ENCODE results near the gene TJP2.
A peak's percentile ranks its signal among the peaks of the same experiment; 100 is the strongest.

Gene TJP2

DNA sequence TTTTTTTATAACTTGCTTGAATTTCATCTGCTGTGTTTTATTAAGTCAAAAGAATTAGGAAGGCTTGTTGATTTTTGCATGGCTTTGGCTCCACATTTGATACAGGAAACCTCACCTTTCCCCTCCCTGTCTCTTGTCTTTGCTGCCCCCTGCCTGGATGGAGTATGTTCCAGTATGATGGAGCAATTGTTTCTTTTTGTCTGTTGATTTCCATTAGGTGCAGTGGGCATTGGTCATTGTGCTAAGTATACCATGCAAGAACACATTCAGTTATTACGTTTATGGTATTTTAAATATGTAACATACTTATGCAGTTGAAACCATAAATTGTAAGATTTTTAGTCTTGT lies 19.6 kb downstream of the TJP2 start:
- DNase-seq, result peak; percentile 27

DNA sequence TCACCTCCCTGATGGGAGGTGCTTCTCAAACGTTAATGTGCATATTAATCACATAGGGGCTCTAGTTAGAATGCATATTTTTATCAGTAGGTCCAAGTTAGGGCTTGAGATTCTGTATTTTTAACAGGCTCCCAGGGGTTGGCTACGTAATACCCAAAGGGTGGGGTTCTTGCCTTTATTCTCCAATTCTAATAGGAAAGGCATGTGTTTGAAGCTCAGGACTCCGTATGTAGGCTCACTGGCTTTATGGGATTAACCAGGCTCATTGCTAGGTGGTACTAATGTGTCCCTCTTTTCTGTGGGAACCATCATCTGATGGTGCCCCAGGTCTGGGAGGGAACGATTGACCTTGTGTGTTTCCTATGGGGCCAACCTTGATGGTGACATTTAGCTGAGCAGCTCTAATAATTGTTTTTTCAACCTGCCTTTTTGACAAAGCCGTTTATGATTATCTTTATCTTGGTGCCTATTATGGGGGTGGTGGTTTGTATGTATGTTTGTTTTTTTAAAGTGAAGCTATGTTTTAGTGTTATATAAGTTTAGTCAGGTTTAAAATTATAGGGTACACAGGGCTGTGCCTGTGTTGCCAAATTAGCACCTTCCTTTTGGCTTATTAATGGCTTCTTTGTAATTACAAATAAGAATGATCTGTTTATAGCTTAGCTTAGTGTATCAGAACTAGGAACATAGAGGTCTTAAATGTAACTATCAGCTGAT lies 20.8 kb downstream of the TJP2 start:
- DNase-seq, result no peak

DNA sequence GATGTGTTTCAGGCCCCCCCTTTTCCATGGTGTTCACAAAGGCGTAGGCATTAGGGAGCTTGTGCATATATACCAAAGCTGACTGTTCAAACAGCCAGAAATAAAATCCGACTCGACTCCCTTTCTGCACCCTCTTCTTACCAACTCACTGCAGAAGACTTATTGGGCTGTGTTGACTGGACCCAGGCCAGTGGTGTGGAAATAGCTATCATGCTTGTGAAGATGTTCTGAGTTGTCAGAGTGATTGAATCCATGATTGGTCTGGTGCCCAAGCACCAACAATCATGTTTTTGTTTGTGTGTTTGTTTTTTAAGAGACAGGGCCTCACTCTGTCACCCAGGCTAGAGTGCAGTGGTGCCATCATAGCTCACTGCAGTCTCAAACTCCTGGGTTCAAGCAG lies 21.6 kb downstream of the TJP2 start:
- DNase-seq, result no peak

DNA sequence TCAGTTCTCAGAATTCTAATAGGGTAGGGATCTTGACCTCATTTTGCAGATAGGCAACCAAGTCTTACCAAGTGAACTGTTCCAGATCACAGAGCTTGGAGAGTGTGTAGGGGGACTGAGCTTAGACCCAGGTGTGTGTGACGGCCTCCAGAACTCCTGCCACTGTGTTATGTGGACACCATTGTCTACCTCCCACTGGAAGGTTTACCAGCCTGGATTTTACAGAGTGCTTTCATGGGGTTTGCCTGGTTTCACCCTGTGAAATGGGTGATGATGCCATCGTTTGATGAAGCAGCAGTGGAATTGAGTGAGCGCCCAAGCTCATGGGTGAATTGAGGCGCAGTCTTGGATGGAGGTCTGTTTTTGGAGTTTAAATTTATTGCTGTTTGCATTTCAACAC lies 23.6 kb downstream of the TJP2 start:
- DNase-seq, result no peak

DNA sequence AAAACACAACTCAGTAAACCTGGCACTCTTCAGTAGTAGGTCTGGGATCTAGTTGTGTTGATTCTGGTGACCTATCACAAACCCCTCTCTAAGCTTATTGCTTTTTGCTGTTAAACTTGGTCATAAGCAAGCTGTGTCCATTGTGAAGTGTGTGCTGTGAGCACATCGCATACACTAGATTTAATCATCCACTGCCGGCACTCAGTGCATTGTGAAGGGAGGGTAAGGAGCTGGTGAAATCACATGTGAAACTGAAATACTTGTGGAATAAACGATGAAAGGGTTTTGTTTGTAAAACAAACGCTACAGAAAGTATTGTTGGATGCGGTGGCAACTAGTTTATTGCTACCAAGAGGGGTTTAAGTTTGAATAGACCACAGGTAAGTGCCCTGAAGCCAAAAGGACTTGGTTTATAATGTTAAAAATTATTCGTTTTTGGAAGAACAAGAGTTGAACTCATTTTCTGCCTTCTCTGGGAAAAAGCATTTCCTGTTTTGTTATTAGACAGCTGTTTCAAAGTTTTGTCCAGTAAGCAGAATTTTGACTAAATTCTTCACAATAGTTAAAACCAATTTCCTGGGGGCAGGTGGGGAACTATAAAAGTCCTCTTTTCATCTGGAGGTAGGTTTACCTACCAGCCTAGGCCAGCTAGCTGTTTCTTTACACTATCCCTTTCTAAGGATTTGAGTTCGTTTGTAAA lies 24.6 kb downstream of the TJP2 start:
- no peak for DNase-seq

DNA sequence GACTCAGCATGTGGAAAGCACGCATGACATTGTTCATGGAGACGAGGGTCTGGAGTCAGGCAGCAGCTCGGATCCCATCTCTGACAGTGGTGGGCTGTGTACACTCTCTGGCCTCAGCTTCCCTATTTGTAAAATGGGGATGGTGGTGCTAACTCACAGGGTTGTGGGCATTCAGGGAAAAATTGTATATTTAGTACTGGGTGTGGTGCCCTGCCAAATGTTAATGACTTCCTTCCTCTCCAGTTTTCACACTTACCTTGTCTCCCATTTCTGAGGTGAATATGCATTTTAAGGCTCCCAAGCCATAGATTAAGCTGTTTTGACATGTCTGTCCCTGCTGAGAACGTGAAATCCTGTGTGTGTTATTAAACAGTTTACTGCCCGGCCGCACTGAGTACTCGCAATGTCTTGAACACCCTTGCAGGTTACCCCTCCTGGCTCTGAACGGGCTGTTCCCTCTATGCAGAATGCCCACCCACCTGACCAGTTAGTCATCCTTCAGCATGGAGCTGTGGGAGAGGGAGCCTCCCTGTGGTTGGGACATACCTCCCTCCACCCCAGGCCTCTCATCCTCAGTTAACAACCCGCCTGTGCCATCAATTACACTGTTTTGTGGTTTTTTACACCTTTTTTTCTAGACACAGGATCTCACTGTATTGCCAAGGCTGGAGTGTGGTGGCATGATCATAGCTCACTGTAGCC lies 25.8 kb downstream of the TJP2 start:
- DNase-seq, result no peak

DNA sequence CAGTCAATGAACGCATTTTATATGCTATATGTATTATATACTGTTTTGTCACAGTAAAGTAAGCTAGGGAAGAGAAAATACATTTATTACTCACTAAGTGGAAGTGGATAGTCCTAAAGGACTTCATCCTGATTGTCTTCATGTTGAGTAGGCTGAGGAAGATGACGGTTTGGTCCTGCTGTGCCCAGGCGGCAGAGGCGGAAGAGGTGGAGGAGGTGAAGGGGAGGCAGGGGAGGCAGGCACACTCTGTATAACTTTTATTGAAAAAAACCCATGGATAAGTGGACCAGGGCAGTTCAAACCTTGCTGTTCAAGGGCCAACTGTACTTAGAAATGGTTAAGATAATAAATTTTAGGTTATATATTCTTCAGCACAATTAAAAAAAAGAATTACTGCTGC lies 28.5 kb downstream of the TJP2 start:
- no peak for DNase-seq

DNA sequence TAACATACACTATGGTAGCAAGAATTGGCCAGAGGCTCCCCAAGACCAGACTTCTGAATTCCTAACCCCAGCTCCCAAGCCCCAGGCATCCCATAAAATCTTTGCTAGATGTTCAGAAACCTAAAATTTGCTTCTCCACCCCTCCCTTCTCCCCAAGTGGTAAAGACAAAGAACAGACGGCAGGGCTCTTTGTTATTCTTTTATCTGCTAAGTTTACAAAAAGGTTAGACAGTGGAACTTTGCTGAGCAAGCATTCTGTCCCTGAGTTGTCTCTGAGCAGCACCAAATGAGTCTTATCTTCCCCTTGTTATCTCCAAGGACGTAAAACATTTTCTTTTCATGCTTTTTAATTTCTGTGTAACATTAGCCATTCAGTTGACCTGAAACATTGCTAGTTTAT lies 30.2 kb downstream of the TJP2 start:
- DNase-seq, result no peak

DNA sequence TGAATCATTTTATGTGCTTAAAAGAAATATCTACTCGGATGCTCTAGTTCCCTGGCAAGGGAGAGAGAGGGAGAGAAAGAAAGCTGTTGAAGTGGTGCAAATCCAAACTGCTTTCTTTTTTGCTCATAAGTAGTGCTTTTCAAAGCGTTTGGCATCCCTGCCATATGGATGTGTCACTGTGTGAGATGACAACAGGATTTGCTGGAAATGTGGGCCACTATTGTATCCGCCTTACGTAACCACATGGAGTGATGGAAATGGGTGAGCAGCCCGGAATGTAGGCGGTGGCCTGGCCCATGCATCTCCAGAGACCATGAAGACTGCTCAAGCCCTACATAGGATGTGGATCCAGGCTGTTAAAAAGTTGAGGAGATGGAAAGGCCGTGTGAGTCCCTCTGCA lies 30.8 kb downstream of the TJP2 start:
- no peak for DNase-seq

DNA sequence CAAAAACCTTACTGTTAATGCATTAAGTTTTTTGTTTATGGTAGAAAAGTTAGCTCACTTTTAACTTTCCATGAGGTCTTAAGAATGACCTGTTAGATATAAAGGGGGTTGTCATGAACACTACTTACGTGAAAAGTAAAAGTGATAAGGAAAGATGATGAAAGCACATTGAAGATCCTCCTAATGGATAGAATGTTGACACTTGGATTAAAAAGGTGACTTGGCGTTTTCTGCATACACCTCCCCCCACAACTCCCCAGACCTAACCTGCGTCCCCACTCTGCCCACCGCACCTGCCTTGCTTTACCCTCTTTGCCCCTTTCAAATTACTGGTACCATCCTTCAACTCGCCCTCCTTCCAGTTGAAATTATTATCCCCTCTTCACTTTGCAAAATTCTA lies 32.0 kb downstream of the TJP2 start:
- DNase-seq, result no peak

DNA sequence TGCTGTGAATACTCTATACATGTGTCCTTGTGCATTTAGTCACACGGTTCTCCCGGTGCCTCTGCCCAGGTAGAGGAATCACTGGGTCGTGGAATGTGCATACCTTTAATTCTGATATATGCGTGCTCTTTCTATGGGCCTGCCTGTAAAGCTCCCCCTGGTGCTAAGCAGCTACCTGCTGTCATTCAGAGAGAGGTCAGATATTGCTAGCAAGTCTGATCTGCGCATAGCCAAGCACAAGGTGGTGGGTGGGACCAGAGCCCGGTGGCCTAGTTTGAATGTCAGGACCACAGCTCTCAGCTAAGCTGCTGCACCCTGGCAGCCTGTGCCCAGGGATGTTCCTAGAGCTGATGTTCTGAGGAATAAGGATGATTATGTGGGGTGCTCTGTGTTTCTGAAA lies 33.4 kb downstream of the TJP2 start:
- DNase-seq, result no peak

DNA sequence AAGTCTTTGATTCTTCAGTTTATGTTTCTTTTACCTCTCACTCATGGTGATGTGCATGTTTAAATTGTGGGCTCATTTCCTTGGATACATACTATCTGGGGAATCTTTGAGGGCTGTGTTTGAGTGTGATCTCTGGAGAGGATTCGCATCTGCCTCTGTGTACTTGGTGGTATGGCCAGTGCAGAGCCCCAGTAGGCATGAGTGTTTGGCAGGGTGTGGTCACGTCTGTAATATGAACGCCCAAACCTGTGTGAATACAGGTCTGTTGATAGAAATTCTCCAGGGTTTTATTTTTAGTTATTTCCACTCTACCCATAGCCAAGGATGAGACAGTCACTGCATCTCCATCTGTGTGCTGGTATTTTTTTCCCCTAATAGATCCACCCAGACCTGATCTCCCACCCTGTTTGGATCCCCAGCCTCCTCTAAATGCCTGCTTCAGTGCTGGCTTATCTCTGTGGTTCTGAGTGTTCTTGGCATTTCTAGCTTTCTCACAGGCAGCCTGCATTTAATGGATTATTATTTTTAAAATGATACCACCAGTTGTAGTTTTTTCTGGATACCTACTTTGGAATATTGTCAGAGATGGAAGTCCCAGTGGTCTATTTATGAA lies 37.5 kb downstream of the TJP2 start:
- no peak for DNase-seq

DNA sequence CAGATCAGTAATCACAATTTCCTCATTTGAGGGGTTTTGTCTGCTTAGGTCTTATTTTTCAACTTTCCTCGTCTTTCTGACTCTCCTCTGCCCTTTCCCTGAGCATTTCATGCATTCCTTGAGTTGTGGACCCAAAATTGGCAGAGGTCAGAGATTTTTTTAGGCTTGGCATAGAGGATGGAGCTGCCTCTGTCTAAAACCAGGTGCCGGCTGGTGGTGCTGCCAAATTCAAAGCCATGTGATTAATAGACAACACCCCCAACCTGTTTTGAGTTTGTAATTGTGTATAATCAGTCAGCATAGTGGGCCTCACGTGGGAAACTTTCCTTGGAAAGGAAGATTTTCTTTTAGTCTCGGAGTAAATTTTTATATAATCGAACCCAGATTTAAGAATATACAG lies 39.6 kb downstream of the TJP2 start:
- no peak for DNase-seq

DNA sequence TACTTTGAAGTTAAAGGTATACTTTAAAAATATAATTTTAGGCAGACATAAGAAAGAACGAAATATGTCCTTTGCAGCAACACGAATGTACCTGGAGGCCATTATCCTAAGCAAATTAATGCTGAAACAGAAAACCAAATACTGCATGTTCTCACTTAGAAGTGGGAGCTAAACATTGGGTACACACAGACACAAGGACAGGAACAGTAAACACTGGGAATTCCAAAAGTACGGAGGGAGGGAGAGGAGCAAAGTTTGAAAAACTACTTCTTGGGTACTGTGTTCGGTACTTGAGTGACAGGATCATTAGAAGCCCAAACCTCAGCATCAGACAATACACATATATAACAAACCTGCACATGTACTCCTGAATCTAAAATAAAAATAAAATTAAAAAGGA lies 40.9 kb downstream of the TJP2 start:
- no peak for DNase-seq

DNA sequence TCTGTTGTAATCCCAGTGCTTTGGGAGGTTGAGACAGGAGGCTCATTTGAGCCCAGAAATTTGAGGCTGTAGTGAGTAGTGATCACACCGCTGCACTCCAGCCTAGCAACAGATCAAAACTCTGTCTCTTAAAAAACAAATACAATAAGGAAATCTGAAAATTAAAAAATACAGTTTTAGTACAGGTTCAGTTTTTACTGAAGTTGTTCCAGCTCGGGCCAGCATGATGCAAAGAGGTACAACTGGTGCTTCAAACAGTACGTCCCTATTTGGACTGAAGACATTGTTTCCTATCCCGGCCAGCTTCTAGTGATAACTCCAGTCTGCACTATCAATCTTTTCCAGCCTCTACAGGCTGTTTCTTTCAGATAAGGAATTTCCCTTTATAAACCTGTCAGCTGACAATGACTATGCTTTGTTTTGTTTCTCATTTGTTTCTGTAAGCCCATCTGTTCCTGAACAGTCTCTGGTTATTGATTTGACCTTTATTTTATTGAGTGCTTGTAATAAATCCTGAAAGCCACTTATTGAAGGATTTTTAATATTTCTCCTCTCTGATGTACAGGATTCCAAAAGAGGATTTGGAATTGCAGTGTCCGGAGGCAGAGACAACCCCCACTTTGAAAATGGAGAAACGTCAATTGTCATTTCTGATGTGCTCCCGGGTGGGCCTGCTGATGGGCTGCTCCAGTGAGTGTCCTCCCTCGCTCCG lies 41.9 kb downstream of the TJP2 start:
- DNase-seq, result no peak

DNA sequence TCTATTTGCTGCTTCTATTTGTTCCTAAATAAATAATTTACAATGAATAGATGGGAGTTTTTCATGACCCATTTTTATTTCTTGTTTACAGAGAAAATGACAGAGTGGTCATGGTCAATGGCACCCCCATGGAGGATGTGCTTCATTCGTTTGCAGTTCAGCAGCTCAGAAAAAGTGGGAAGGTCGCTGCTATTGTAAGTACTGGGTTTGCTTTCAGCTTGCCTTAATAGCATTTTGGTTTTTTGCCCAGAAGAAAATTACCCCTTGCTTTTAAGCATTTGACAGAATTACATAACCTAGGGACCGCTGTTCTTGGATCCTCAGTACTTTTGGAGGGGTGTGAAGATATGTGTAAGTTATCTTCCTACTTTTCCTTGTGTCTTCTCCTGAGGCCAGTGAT lies 44.1 kb downstream of the TJP2 start:
- DNase-seq, result no peak

DNA sequence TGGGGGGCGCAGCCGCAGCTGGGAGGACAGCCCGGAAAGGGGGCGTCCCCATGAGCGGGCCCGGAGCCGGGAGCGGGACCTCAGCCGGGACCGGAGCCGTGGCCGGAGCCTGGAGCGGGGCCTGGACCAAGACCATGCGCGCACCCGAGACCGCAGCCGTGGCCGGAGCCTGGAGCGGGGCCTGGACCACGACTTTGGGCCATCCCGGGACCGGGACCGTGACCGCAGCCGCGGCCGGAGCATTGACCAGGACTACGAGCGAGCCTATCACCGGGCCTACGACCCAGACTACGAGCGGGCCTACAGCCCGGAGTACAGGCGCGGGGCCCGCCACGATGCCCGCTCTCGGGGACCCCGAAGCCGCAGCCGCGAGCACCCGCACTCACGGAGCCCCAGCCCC lies 47.0 kb downstream of the TJP2 start:
- DNase-seq, result no peak

DNA sequence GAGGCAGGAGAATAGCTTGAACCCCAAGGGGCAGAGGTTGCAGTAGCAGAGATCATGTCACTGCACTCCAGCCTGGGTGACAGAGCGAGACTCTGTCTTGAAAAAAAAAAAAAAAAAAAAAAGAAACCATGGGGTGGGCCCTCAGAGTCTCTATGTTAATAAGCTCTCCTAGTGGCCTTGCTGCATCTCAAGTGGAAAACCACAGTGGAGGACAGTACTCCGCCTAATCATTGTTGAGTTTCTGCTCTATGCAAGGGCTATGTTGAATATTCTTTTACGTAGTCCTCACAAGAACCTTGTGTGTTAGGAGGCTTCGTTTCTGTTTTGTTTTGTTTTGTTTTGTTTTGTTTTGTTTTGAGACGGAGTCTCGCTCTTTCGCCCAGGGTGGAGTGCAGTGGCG lies 48.9 kb downstream of the TJP2 start:
- DNase-seq, result no peak

DNA sequence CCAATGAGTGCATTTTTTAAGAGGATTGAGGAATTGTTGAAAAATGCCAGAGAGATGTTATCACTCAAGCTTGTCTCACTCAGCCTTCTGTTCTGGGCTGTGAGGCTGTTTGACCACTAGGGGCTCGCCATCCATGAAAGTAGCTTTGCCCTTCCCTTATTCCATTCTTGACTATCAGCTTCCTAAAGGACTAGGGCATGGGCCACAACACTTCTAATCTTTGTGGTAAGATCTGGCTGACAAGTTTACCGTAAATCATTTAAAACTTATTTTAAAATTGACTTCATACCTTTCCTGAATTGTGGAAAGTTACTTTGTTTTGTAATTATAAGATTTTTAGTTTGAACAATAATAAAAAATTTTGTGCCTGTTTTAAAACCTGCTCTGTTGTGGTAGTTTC lies 49.5 kb downstream of the TJP2 start:
- DNase-seq, result peak; percentile 26

DNA sequence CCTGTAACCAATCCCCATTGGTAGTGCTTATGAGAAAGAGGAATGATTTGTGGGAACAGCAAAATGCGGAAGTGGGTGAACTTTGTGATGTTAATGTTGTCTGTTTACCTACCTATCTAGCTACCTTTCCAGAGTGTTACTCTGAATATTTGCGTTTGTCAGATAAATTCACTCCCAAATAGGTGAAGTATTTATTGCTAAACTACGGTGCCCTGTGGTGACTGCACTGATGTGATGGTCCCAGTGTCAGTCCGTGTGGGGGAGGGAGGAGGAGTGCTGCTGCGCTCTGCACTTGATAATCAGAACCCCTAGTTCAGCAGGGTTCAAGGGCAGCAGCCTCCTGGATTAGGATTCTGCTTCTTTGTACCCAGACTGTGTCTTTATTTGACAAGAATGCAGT lies 55.3 kb downstream of the TJP2 start:
- DNase-seq, result no peak

DNA sequence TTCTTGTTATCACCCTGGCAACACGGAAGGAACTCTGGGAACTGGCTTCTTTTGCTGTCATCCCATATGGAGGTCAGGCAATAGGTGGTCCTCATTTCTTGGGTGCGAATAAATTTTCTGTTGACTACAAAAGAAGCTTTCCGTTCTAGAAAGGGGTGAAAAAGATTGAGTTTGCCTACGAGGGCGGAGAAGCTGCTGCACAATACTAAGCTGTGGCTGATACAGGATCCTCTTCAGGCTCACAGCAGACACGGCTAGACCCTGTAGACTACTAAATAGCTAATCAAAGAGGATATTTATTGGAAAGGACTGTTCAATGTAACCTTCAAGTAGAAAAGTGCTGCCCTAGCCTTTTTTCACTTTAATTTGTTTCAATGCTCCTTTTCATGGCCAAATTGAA lies 58.1 kb downstream of the TJP2 start:
- DNase-seq, result no peak

DNA sequence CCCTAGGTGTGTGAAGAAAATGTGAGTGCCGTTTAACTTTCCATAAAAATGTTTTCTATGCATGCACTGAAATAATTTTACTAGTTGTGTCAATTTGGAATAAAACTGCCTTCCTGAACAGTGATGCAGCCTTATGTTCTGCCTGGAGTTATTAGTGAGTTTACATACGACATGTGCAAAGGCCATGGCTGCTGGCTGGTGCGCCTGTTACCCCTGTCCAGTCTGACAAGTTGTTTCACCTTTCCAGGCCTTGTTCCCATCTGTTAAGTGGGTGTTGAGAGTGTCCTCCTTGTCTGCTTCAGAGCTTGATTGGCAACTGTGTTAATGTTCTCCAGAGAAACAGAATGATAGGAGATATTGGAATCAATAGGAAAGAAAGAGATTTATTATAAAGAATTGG lies 60.6 kb downstream of the TJP2 start:
- DNase-seq, result no peak

DNA sequence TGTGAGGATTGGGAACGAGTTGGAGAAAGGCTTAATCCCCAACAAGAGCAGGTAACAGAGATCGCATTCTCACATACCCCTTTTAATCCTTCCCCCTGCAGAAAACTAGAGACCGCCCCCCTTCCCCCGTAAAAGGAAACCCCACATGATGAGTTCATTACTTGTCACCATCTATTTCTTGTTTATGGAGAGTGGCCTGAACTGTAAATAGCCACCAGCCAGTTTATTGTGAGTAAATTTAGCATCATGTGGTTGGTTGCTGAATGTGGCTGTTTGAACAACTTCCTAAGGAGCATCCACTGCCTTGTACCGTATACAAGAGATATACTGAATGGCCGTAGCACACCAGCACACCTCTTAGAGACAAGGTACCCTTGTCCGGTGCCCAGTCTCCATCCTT lies 62.1 kb downstream of the TJP2 start:
- no peak for DNase-seq

Data from NCI-H510A treated with DMSO at 0.1 percent for 48 hours (cell line).